ENCODE results near the gene TRIM41. TPM values are rescaled to one million over a fixed set of nuclear protein-coding genes. Genes with fewer than 3 reads are reported as not detected.

Gene TRIM41
- total and polyA plus RNA-seq, 9 of the 15 experiments (the other 6 are each of a cell fraction or from before 2014, with no cell fraction given): 1.8 to 47.6 (median 20.9) TPM

DNA sequence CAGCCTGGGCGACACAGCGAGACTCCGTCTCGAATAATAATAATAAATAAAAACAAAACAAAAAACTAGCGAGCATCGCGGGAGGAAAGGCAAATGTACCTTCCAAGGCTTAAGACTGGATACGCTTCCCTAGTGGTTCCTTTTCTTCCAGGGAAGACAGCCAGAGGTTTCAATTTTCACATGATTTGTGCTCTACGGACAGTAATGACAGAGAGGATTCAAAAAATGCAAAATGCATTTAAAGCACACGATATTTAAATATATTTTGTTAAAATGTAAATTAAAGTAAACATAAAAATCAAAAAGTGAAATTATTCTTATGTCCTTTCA, 4.3 kb upstream of the TRIM41 start:
- peak overlapping the region; percentile 87 for H3K27ac ChIP-seq (ENCODE audit: extremely low read depth, low read depth, low read length)
- peak overlapping the region; percentile 51 for H3K4me3 ChIP-seq
- peak overlapping the region; percentile 94 for H3K4me2 ChIP-seq (ENCODE audit: insufficient read depth, low read length)
- H3K9ac ChIP-seq (ENCODE audit: insufficient read depth in 1 of 2, low read depth in 2 of 2, low read length in 2 of 2): peak overlapping the region; percentile 57 to 73
- H2AFZ ChIP-seq (ENCODE audit: low read depth, low read length): peak overlapping the region; percentile 75
- ChIA-PET CTCF (ENCODE audit: low intra/inter-chr PET ratio) (no interaction called here), POLR2A (no interaction called here)
- intact Hi-C loops (cut with micrococcal nuclease): loop anchor here (1.0 to 5.0 kb wide), 3 partner anchors 11 to 46 kb away; no protein-coding TSS in a partner anchor
- peaks cover 2% of the 10 kb centered on the region; the same call in 2 of the 3 replicates for H3K79me2 ChIP-seq (ENCODE audit: control insufficient read depth, insufficient read depth, low read length)
- no peaks in the 10 kb centered on the region for H3K36me3 ChIP-seq (ENCODE audit: control insufficient read depth, insufficient read depth, low read length)
- H3K27me3 ChIP-seq (ENCODE audit: control insufficient read depth in 2 of 2, insufficient read depth in 2 of 2, low read length in 2 of 2): no peaks in the 10 kb centered on the region
- no peak for ATAC-seq
- in situ Hi-C loops (cut with MboI): no loop called here
- H3K4me1 ChIP-seq (replicated peaks in 1 of 2; ENCODE audit: control insufficient read depth in 2 of 2, insufficient read depth in 2 of 2, low read length in 2 of 2): peaks cover 4 to 43% of the 10 kb centered on the region in 2 experiments; a peak in 4 of 5 replicates
- H4K20me1 ChIP-seq (replicated peaks; ENCODE audit: control insufficient read depth, insufficient read depth, low read length): no peaks in the 10 kb centered on the region
- H3K9me3 ChIP-seq (replicated peaks; ENCODE audit: control insufficient read depth, insufficient read depth, low read depth, low read length): no peaks in the 10 kb centered on the region
- WGBS (ENCODE audit: insufficient coverage, low coverage, missing lambda C conversion rate): 8% methylated on average over 10 of the region's 10 CpGs
- no peaks in the 10 kb centered on the region for H3K9me1 ChIP-seq (ENCODE audit: control insufficient read depth, insufficient read depth, low read length)
- peak in 1 of 4 experiments; percentile 48 for DNase-seq (ENCODE audit: extremely low read depth in 1 of 4, low spot score in 3 of 4)
- no TSS peak for BruUV-seq (replicated peaks)
- no peak for FAIRE-seq
- 0 out of 2 replicates have a peak, but pooled peaks have one; percentile 10 for TF ChIP-seq FOXM1 (IDR thresholded peaks at IDR 0.05; ENCODE audit: low read depth)
- TF ChIP-seq FOXM1 (CRISPR knock-in tag; IDR thresholded peaks at IDR 0.05; ENCODE audit: low read depth): no peak
- 0 out of 2 replicates have a peak, but pooled peaks have one; percentile 2 for TF ChIP-seq CHAMP1 (IDR thresholded peaks at IDR 0.05)
- no peak for TF ChIP-seq ZC3H8 (IDR thresholded peaks at IDR 0.05)
- TF ChIP-seq, protein P1, sequence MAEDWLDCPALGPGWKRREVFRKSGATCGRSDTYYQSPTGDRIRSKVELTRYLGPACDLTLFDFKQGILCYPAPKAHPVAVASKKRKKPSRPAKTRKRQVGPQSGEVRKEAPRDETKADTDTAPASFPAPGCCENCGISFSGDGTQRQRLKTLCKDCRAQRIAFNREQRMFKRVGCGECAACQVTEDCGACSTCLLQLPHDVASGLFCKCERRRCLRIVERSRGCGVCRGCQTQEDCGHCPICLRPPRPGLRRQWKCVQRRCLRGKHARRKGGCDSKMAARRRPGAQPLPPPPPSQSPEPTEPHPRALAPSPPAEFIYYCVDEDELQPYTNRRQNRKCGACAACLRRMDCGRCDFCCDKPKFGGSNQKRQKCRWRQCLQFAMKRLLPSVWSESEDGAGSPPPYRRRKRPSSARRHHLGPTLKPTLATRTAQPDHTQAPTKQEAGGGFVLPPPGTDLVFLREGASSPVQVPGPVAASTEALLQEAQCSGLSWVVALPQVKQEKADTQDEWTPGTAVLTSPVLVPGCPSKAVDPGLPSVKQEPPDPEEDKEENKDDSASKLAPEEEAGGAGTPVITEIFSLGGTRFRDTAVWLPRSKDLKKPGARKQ (CRISPR knock-in tag; IDR thresholded peaks at IDR 0.05): no peak
- peak; percentile 17; the same call in 1 of the 2 replicates for TF ChIP-seq HLTF (IDR thresholded peaks at IDR 0.05)
- TF ChIP-seq, protein P2, sequence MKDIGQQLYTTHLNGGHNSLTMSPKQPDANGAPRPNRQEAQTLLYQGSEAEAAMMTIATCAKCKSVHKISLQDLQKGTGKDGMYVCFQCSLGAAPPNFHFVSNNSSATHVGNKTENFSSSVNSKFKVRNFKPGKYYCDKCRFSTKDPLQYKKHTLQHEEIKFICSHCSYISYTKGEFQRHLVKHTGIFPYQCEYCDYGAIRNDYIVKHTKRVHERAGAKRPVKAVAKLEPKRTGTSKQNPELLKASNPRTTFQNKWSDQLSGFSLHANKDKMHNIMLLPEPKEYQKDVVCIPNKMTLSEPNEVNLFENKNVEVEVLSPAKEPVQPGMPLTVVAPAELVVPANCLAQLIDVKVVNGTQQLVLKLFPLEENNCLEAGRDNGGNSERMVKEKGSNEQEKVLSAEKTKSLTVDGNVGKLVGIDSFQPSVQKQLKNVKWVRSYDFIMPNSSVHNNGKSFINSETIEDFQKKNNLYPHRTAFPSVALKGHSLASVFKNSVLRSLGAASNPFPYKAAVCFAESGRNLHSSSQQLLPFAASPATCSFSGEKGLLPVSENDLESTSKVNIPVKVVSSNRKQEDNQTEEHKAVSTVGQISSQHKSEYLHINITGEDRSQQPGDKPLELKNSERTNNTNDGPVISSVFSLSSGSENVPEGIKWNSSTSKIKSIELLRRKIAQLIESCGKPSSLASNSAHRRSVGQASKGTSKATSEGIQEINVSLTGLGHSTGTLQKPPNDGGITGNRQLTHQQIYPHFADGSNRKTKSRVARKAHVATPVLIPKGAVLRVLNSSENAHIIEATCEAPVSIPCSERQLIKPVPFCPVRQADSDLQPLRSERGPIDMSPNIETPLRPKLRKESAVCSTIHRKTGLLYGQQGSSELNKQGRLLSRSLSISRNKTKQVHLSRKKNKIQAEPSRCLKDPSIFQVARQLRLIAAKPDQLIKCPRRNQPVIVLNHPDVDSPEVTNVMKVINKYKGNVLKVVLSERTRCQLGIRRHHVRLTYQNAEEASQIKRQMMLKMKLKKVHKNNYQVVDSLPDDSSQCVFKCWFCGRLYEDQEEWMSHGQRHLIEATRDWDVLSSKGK (CRISPR knock-in tag; IDR thresholded peaks at IDR 0.05): no peak
- peak; percentile 10 for TF ChIP-seq SMARCA5 (IDR thresholded peaks at IDR 0.05)
- TF ChIP-seq CREB3L1 (IDR thresholded peaks at IDR 0.05; ENCODE audit: borderline replicate concordance, low read depth): 0 out of 2 replicates have a peak, but pooled peaks have one; percentile 21
- 0 out of 4 replicates have a peak, but pooled peaks of 1 of the 2 experiments have one; percentile 11 for TF ChIP-seq TRIM24 (IDR thresholded peaks at IDR 0.05)
- TF ChIP-seq, protein P3, sequence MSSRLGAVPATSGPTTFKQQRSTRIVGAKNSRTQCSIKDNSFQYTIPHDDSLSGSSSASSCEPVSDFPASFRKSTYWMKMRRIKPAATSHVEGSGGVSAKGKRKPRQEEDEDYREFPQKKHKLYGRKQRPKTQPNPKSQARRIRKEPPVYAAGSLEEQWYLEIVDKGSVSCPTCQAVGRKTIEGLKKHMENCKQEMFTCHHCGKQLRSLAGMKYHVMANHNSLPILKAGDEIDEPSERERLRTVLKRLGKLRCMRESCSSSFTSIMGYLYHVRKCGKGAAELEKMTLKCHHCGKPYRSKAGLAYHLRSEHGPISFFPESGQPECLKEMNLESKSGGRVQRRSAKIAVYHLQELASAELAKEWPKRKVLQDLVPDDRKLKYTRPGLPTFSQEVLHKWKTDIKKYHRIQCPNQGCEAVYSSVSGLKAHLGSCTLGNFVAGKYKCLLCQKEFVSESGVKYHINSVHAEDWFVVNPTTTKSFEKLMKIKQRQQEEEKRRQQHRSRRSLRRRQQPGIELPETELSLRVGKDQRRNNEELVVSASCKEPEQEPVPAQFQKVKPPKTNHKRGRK (tag; IDR thresholded peaks at IDR 0.05): peak; percentile 68; the same call in 1 of the 2 replicates
- no peak for TF ChIP-seq NFATC3 (IDR thresholded peaks at IDR 0.05)

All from K562 (cell line).